ENCODE results near the gene SNX27.

SNX27 gene

GRCh38 chr1:151692226-151692625 lies 80.4 kb downstream of the SNX27 start:
- DNase-seq (ENCODE audit: low read depth, low spot score) = no peak
- no peak overlapping the region for H3K4me3 ChIP-seq (ENCODE audit: low read length)

GRCh38 chr1:151693057-151693651 lies 81.3 kb downstream of the SNX27 start:
- peak; percentile 11 for DNase-seq (ENCODE audit: low read depth, low spot score)
- H3K4me3 ChIP-seq (ENCODE audit: low read length) = no peak overlapping the region

GRCh38 chr1:151701515-151701914 lies 89.7 kb downstream of the SNX27 start:
- DNase-seq (ENCODE audit: low read depth, low spot score) = no peak
- no peak overlapping the region for H3K4me3 ChIP-seq (ENCODE audit: low read length)

GRCh38 chr1:151702936-151703335 lies 91.1 kb downstream of the SNX27 start:
- no peak overlapping the region for H3K4me3 ChIP-seq (ENCODE audit: low read length)
- no peak for DNase-seq (ENCODE audit: low read depth, low spot score)

GRCh38 chr1:151703813-151704212 lies 92.0 kb downstream of the SNX27 start:
- no peak for DNase-seq (ENCODE audit: low read depth, low spot score)
- H3K4me3 ChIP-seq (ENCODE audit: low read length) = no peak overlapping the region

- H3K4me3 ChIP-seq (ENCODE audit: low read length) = no peak overlapping the region
- DNase-seq (ENCODE audit: low read depth, low spot score) = no peak
Observed at GRCh38 chr1:151704246-151704645, 92.4 kb downstream of the SNX27 start.

- no peak for DNase-seq (ENCODE audit: low read depth, low spot score)
- no peak overlapping the region for H3K4me3 ChIP-seq (ENCODE audit: low read length)
Observed at GRCh38 chr1:151705146-151705545, 93.3 kb downstream of the SNX27 start.

GRCh38 chr1:151705753-151706463 lies 94.1 kb downstream of the SNX27 start:
- DNase-seq (ENCODE audit: low read depth, low spot score) = peak; percentile 22
- H3K4me3 ChIP-seq (ENCODE audit: low read length) = no peak overlapping the region

GRCh38 chr1:151706464-151707415 lies 94.9 kb downstream of the SNX27 start:
- DNase-seq (ENCODE audit: low read depth, low spot score) = no peak
- H3K4me3 ChIP-seq (ENCODE audit: low read length) = no peak overlapping the region

- DNase-seq (ENCODE audit: low read depth, low spot score) = no peak
- no peak overlapping the region for H3K4me3 ChIP-seq (ENCODE audit: low read length)
Observed at GRCh38 chr1:151707541-151708065, 95.8 kb downstream of the SNX27 start.

- H3K4me3 ChIP-seq (ENCODE audit: low read length) = no peak overlapping the region
- no peak for DNase-seq (ENCODE audit: low read depth, low spot score)
Observed at GRCh38 chr1:151708891-151709290, 97.0 kb downstream of the SNX27 start.

- no peak for DNase-seq (ENCODE audit: low read depth, low spot score)
- H3K4me3 ChIP-seq (ENCODE audit: low read length) = no peak overlapping the region
Observed at GRCh38 chr1:151710187-151710840, 98.5 kb downstream of the SNX27 start.

GRCh38 chr1:151711044-151711800 lies 99.4 kb downstream of the SNX27 start:
- DNase-seq (ENCODE audit: low read depth, low spot score) = no peak
- H3K4me3 ChIP-seq (ENCODE audit: low read length) = no peak overlapping the region

GRCh38 chr1:151711951-151712350 lies 100.1 kb downstream of the SNX27 start:
- H3K4me3 ChIP-seq (ENCODE audit: low read length) = no peak overlapping the region
- DNase-seq (ENCODE audit: low read depth, low spot score) = no peak

- no peak for DNase-seq (ENCODE audit: low read depth, low spot score)
Observed at GRCh38 chr1:151713044-151713443, 101.2 kb downstream of the SNX27 start.

GRCh38 chr1:151713874-151714273 lies 102.0 kb downstream of the SNX27 start:
- DNase-seq (ENCODE audit: low read depth, low spot score) = no peak
- no peak overlapping the region for H3K4me3 ChIP-seq (ENCODE audit: low read length)

More at GRCh38 chr1:151713044-151713443, 101.2 kb downstream of the SNX27 start:
- H3K4me3 ChIP-seq (ENCODE audit: low read length) = no peak overlapping the region

- DNase-seq (ENCODE audit: low read depth, low spot score) = no peak
- H3K4me3 ChIP-seq (ENCODE audit: low read length) = no peak overlapping the region
Observed at GRCh38 chr1:151714820-151715725, 103.2 kb downstream of the SNX27 start.

Measured in Jurkat, Clone E6-1 (cell line).